ENCODE results near the gene SEMA3E.

Gene SEMA3E

DNA sequence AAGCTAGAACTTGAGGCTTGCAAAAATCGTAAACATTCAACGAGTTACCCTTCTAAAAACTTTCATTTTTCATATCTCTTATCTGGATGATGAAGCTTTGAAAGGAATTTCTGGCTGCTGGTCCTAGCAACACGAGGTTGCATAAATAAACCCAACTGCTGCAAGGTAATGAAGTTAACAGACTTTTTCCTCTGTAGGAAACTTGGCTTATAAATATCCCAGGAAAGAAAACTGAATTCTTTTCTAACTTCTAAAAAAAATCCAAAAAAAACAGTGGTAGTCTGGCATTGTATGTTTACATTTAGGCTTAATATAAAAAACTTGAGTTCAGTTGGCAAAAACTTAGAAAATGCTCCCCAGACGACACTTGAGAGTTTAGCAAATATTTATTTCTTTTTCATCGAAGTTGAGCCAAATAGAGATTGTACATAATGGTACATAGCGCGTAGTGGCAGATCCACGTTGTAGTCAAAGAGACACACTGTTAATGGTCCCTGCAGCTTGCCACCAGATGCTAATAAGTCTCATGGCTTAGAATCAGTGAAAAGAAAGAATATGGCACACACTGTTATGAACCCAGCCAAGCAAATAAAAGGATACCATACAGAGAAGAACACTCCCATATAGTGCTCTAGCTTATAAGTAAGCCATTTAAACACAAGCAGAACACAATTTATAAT lies 285.9 kb downstream of the SEMA3E start:
- no peaks in the 10 kb centered on the region for H3F3A ChIP-seq (ENCODE audit: insufficient read depth)
- H4K20me1 ChIP-seq (ENCODE audit: low read depth, low read length) = no peaks in the 10 kb centered on the region
- H3K4me2 ChIP-seq (ENCODE audit: low read depth, low read length, poor library complexity, severe bottlenecking) = no peak overlapping the region
- no peaks in the 10 kb centered on the region for H3K36me3 ChIP-seq (ENCODE audit: low read length)
- no peak overlapping the region for H3K9ac ChIP-seq (ENCODE audit: low read length)
- no peak overlapping the region for H3K27ac ChIP-seq (ENCODE audit: low read depth, low read length)
- H3K9me2 ChIP-seq (replicated peaks; ENCODE audit: insufficient read depth, low read length) = no peaks in the 10 kb centered on the region
- no peaks in the 10 kb centered on the region for H3K79me2 ChIP-seq (ENCODE audit: insufficient read depth, low read length)
- no peak overlapping the region for H2AFZ ChIP-seq (ENCODE audit: low read depth, low read length, severe bottlenecking)
- H3K4me3 ChIP-seq (ENCODE audit: insufficient read depth, low read length, poor library complexity, severe bottlenecking) = no peak overlapping the region
- no peaks in the 10 kb centered on the region for H3K9me3 ChIP-seq (ENCODE audit: insufficient read depth, low read length)
- H3K27me3 ChIP-seq (ENCODE audit: low read length) = no peaks in the 10 kb centered on the region
- TF ChIP-seq, protein P1, sequence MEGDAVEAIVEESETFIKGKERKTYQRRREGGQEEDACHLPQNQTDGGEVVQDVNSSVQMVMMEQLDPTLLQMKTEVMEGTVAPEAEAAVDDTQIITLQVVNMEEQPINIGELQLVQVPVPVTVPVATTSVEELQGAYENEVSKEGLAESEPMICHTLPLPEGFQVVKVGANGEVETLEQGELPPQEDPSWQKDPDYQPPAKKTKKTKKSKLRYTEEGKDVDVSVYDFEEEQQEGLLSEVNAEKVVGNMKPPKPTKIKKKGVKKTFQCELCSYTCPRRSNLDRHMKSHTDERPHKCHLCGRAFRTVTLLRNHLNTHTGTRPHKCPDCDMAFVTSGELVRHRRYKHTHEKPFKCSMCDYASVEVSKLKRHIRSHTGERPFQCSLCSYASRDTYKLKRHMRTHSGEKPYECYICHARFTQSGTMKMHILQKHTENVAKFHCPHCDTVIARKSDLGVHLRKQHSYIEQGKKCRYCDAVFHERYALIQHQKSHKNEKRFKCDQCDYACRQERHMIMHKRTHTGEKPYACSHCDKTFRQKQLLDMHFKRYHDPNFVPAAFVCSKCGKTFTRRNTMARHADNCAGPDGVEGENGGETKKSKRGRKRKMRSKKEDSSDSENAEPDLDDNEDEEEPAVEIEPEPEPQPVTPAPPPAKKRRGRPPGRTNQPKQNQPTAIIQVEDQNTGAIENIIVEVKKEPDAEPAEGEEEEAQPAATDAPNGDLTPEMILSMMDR (IDR thresholded peaks at IDR 0.05; ENCODE audit: insufficient read depth, low read length, poor library complexity, severe bottlenecking) = no peak
- no peak for TF ChIP-seq EZH2phosphoT487 (conservative IDR thresholded peaks at IDR 0.05; ENCODE audit: low read length)

DNA sequence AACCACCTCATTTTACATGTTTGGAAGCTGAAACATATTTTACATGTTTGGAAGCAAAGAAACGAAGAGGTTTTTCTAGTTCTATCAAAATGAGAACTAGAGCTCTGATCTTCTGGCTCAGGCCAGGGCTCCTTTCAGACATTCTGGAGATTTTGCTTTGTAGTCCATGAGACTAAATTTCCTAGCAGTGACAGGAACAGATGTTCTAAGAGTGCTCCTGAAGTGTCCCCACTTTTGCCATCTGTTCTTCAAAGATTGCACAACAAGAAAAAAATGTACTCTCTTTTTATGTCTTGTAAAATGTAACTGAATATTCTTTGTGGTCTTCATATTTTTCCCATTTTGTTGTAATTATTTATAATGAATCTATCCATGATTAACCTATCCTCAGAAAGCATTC lies 289.8 kb downstream of the SEMA3E start:
- H3K27me3 ChIP-seq (ENCODE audit: low read length) = no peaks in the 10 kb centered on the region

DNA sequence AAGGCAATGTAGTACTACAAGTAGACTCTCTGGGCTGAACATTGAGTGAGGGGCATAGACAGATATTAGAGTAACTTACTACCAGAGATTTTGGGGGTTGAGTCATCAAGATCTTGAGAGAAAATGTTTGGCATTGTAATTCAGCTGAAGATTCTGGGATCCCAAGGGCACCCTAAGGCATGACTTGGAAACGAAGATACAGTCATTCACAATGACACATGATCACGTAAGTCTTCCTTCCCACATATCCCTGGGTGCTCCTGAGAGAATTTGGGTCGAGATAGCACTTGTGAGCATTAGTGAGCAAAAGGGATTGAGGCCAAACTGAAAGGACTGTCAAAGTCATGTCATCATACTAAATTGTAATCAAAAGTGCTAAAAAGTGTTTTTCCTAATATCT lies 293.8 kb downstream of the SEMA3E start:
- Histone ChIP-seq H3K79me2 (ENCODE audit: insufficient read depth, low read length) (no peaks in the 10 kb centered on the region), H3K4me3 (ENCODE audit: insufficient read depth, low read length, poor library complexity, severe bottlenecking) (no peak overlapping the region), H2AFZ (ENCODE audit: low read depth, low read length, severe bottlenecking) (no peak overlapping the region), H4K20me1 (ENCODE audit: low read depth, low read length) (no peaks in the 10 kb centered on the region), H3K27ac (ENCODE audit: low read depth, low read length) (no peak overlapping the region), H3K4me2 (ENCODE audit: low read depth, low read length, poor library complexity, severe bottlenecking) (no peak overlapping the region), H3K9me3 (ENCODE audit: insufficient read depth, low read length) (no peaks in the 10 kb centered on the region), H3K27me3 (ENCODE audit: low read length) (no peaks in the 10 kb centered on the region), H3K36me3 (ENCODE audit: low read length) (no peaks in the 10 kb centered on the region), H3F3A (ENCODE audit: insufficient read depth) (no peaks in the 10 kb centered on the region), H3K9ac (ENCODE audit: low read length) (no peak overlapping the region), H3K9me2 (replicated peaks; ENCODE audit: insufficient read depth, low read length) (no peaks in the 10 kb centered on the region)
- TF ChIP-seq, protein P1 (IDR thresholded peaks at IDR 0.05; ENCODE audit: insufficient read depth, low read length, poor library complexity, severe bottlenecking) = no peak
- no peak for TF ChIP-seq EZH2phosphoT487 (conservative IDR thresholded peaks at IDR 0.05; ENCODE audit: low read length)

More for the DNA sequence above, 289.8 kb downstream of the SEMA3E start:
- Histone ChIP-seq H3K79me2 (ENCODE audit: insufficient read depth, low read length) (no peaks in the 10 kb centered on the region), H3K27ac (ENCODE audit: low read depth, low read length) (no peak overlapping the region), H2AFZ (ENCODE audit: low read depth, low read length, severe bottlenecking) (no peak overlapping the region), H3K9me2 (replicated peaks; ENCODE audit: insufficient read depth, low read length) (no peaks in the 10 kb centered on the region), H3K4me2 (ENCODE audit: low read depth, low read length, poor library complexity, severe bottlenecking) (no peak overlapping the region), H3K4me3 (ENCODE audit: insufficient read depth, low read length, poor library complexity, severe bottlenecking) (no peak overlapping the region), H4K20me1 (ENCODE audit: low read depth, low read length) (no peaks in the 10 kb centered on the region), H3K9ac (ENCODE audit: low read length) (no peak overlapping the region), H3F3A (ENCODE audit: insufficient read depth) (no peaks in the 10 kb centered on the region), H3K36me3 (ENCODE audit: low read length) (no peaks in the 10 kb centered on the region), H3K9me3 (ENCODE audit: insufficient read depth, low read length) (no peaks in the 10 kb centered on the region)
- TF ChIP-seq, protein P1 (IDR thresholded peaks at IDR 0.05; ENCODE audit: insufficient read depth, low read length, poor library complexity, severe bottlenecking) = no peak
- TF ChIP-seq EZH2phosphoT487 (conservative IDR thresholded peaks at IDR 0.05; ENCODE audit: low read length) = no peak
